Fibroblast of lung (primary cell): ENCODE results near the gene MACF1. TPM values are rescaled to one million over a fixed set of nuclear protein-coding genes. Genes with fewer than 3 reads are reported as not detected.
"Not testable (repeated sequence)": the region's sequence is repeated elsewhere in the genome, so short reads cannot be mapped to it uniquely, and the experiment has no call there.

Experiments used
- DNase-seq, 2 donors: peaks; one replicate each; pipeline versions ENCODE4 v3.0.0 to v3.0.0-alpha.2; 2010; ENCODE audit warnings: low read depth in 2 of 2
- H2AFZ ChIP-seq: 2 replicates; pipeline ENCODE4 v1.5.1; 2012; ENCODE audit warnings: low read length, control low read depth, inconsistent platforms
- H3K27ac ChIP-seq: 2 replicates; pipeline ENCODE4 v1.5.1; 2011; ENCODE audit warnings: low read length, control low read depth; ENCODE audit not compliant: insufficient read depth
- H3K27me3 ChIP-seq: 2 replicates; pipeline ENCODE4 v1.5.1; 2011; ENCODE audit warnings: mild to moderate bottlenecking, low read length; ENCODE audit not compliant: control insufficient read depth, insufficient read depth
- H3K36me3 ChIP-seq: 2 replicates; pipeline ENCODE4 v1.5.1; 2011; ENCODE audit warnings: low read length; ENCODE audit not compliant: control insufficient read depth, insufficient read depth
- H3K4me1 ChIP-seq: 2 replicates; pipeline ENCODE4 v1.5.1; 2011; ENCODE audit warnings: low read length; ENCODE audit not compliant: control insufficient read depth, insufficient read depth; ENCODE audit errors: extremely low read depth
- H3K4me2 ChIP-seq: 2 replicates; pipeline ENCODE4 v1.5.1; 2011; ENCODE audit warnings: low read length, control low read depth; ENCODE audit not compliant: insufficient read depth; ENCODE audit errors: extremely low read depth
- H3K4me3 ChIP-seq, 4 experiments: fragments of 200-600 bp in 1 of 4; sonication (generic) in 1 of 4; replicated peaks in 1 of 4; 2 replicates each; pipeline ENCODE4 v1.5.1; 2011 to 2016; ENCODE audit warnings: low read length in 4 of 4, low read depth in 3 of 4, mild to moderate bottlenecking in 3 of 4, control low read depth in 2 of 4, inconsistent platforms in 1 of 4, mixed read lengths in 1 of 4; ENCODE audit not compliant: insufficient read depth in 1 of 4; ENCODE audit errors: control extremely low read depth in 1 of 4
- H3K79me2 ChIP-seq: 2 replicates; pipeline ENCODE4 v1.5.1; 2012; ENCODE audit warnings: mild to moderate bottlenecking, low read length, inconsistent platforms; ENCODE audit not compliant: control insufficient read depth, insufficient read depth
- H3K9ac ChIP-seq: 2 replicates; pipeline ENCODE4 v1.5.1; 2011; ENCODE audit warnings: mild to moderate bottlenecking, low read length, control low read depth; ENCODE audit not compliant: insufficient read depth
- H3K9me3 ChIP-seq: 2 replicates; pipeline ENCODE4 v1.5.1; 2012; ENCODE audit warnings: low read depth, low read length; ENCODE audit not compliant: control insufficient read depth, insufficient read depth
- H4K20me1 ChIP-seq: 2 replicates; pipeline ENCODE4 v1.5.1; 2011; ENCODE audit warnings: low read length; ENCODE audit not compliant: control insufficient read depth, insufficient read depth; ENCODE audit errors: extremely low read depth
- EZH2 ChIP-seq: IDR thresholded peaks from 2 replicates; pipeline ENCODE4 v1.5.1; 2012; ENCODE audit warnings: low read length, control low read depth, mild to moderate bottlenecking; ENCODE audit errors: missing control alignments
- polyA plus RNA-seq, 2 donors: library from polyadenylated mRNA; depleted of rRNA in 1 of 2; stranded (reverse) in 1 of 2; unstranded in 1 of 2; fragments of >200 nt; gene quantifications; 2 replicates each; pipeline ENCODE4 v1.2.1, GENCODE V29; 2011 to 2012; ENCODE audit warnings: missing spikeins in 1 of 2
- total RNA-seq: library from RNA; depleted of rRNA; stranded (reverse); fragments of >200 nt; gene quantifications from 2 replicates; pipeline ENCODE4 v1.2.1, GENCODE V29; 2014
- TF ChIP-seq, protein P1 (sequence below), 2 donors: IDR thresholded peaks in 1 of 2; conservative IDR thresholded peaks in 1 of 2; 1 replicate in 1 of 2; 2 replicates in 1 of 2; pipeline ENCODE4 v1.5.1; 2011 to 2012; ENCODE audit warnings: low read length in 2 of 2, control low read depth in 1 of 2, inconsistent platforms in 1 of 2, low read depth in 1 of 2, mild to moderate bottlenecking in 1 of 2

MACF1 gene
- total and polyA plus RNA-seq, 2 donors (not counting 1 experiment from before 2014, with no cell fraction given): 178 to 414 TPM

- no peak for DNase-seq
- H3K36me3 ChIP-seq: peaks cover 46% of the 10 kb centered on the region
- no peak overlapping the region for H3K9ac ChIP-seq
- peaks cover under 1% of the 10 kb centered on the region for H3K79me2 ChIP-seq
- H3K9me3 ChIP-seq: no peaks in the 10 kb centered on the region
- no peak for TF ChIP-seq EZH2
- TF ChIP-seq, protein P1, sequence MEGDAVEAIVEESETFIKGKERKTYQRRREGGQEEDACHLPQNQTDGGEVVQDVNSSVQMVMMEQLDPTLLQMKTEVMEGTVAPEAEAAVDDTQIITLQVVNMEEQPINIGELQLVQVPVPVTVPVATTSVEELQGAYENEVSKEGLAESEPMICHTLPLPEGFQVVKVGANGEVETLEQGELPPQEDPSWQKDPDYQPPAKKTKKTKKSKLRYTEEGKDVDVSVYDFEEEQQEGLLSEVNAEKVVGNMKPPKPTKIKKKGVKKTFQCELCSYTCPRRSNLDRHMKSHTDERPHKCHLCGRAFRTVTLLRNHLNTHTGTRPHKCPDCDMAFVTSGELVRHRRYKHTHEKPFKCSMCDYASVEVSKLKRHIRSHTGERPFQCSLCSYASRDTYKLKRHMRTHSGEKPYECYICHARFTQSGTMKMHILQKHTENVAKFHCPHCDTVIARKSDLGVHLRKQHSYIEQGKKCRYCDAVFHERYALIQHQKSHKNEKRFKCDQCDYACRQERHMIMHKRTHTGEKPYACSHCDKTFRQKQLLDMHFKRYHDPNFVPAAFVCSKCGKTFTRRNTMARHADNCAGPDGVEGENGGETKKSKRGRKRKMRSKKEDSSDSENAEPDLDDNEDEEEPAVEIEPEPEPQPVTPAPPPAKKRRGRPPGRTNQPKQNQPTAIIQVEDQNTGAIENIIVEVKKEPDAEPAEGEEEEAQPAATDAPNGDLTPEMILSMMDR (conservative IDR thresholded peaks at IDR 0.05 in 1 of 2, IDR thresholded peaks at IDR 0.05 in 1 of 2; ENCODE audit: low read depth in 1 of 2, low read length in 2 of 2): no peak
- H3K4me3 ChIP-seq: no peak overlapping the region
- peaks cover 2% of the 10 kb centered on the region for H3K4me1 ChIP-seq
- H3K27ac ChIP-seq: no peak overlapping the region
- no peaks in the 10 kb centered on the region for H4K20me1 ChIP-seq
- H3K27me3 ChIP-seq: no peaks in the 10 kb centered on the region
- no peak overlapping the region for H2AFZ ChIP-seq
- no peak overlapping the region for H3K4me2 ChIP-seq
Measured at GRCh38 chr1:39458991-39459390, 254.5 kb downstream of the MACF1 start.

GRCh38 chr1:39462074-39462473, 257.6 kb downstream of the MACF1 start:
- Histone ChIP-seq H3K4me1 (peaks cover 2% of the 10 kb centered on the region), H2AFZ (no peak overlapping the region), H3K27ac (no peak overlapping the region), H3K36me3 (peaks cover 31% of the 10 kb centered on the region), H3K4me3 (no peak overlapping the region), H4K20me1 (no peaks in the 10 kb centered on the region), H3K27me3 (no peaks in the 10 kb centered on the region), H3K9ac (no peak overlapping the region), H3K4me2 (no peak overlapping the region), H3K9me3 (no peaks in the 10 kb centered on the region), H3K79me2 (no peaks in the 10 kb centered on the region)
- DNase-seq: peak; percentile 23 to 30
- TF ChIP-seq EZH2: no peak
- TF ChIP-seq, protein P1 (conservative IDR thresholded peaks at IDR 0.05 in 1 of 2, IDR thresholded peaks at IDR 0.05 in 1 of 2; ENCODE audit: low read depth in 1 of 2, low read length in 2 of 2): no peak

DNA sequence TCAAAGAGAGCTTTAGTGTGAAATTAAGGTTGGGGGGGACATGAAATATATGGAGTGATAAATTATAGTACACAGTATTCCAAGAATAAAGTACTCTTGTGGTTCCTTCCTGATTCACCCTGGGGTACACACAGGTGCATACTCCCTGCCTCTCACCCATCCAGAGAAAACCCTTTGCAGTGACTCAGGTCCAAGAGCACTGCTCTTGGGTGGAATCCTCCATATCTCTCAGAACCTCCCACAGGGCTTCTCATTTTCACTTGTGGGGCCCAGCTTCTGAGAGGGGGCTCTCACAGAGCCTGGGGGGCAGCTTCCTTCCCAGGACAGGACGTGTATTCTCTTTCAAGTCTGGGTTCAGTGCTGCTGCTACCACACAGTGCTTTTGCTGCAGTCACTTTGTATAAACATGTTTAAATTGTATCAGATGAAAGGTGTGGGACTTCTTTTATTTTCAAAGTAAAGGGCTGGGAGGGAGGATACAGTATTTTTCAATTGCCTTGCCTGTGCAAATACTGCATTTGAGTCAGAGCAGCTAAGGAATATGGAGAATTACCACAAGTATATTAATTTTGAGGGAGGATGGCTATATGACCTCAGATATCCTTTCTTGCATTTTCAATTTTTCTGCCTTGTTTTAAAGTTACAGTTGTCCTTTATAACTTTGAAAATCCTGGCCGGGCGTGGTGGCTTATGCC, 262.1 kb downstream of the MACF1 start:
- H3K4me3 ChIP-seq: no peak overlapping the region
- H3K27me3 ChIP-seq: no peaks in the 10 kb centered on the region
- no peaks in the 10 kb centered on the region for H4K20me1 ChIP-seq
- H3K79me2 ChIP-seq: no peaks in the 10 kb centered on the region
- no peak overlapping the region for H3K4me2 ChIP-seq
- H3K36me3 ChIP-seq: peaks cover 17% of the 10 kb centered on the region
- H3K4me1 ChIP-seq: peaks cover 2% of the 10 kb centered on the region
- no peaks in the 10 kb centered on the region for H3K9me3 ChIP-seq
- no peak overlapping the region for H3K9ac ChIP-seq
- H2AFZ ChIP-seq: no peak overlapping the region
- no peak for TF ChIP-seq EZH2
- TF ChIP-seq, protein P1 (conservative IDR thresholded peaks at IDR 0.05 in 1 of 2, IDR thresholded peaks at IDR 0.05 in 1 of 2; ENCODE audit: low read depth in 1 of 2, low read length in 2 of 2): no peak
- DNase-seq: no peak
- H3K27ac ChIP-seq: peak overlapping the region; percentile 24

GRCh38 chr1:39467108-39467720, 262.7 kb downstream of the MACF1 start:
- H3K4me3 ChIP-seq, H2AFZ ChIP-seq, H4K20me1 ChIP-seq, H3K4me1 ChIP-seq, H3K27me3 ChIP-seq, DNase-seq, H3K9ac ChIP-seq, H3K9me3 ChIP-seq, H3K4me2 ChIP-seq, H3K27ac ChIP-seq, H3K79me2 ChIP-seq: not testable (repeated sequence)
- peaks cover 18% of the 10 kb centered on the region for H3K36me3 ChIP-seq
